GM03348 (cell line): ENCODE results near the gene CD5L.

Experiments used
- DNase-seq: peaks from one replicate; pipeline ENCODE4 v3.0.0; 2012; ENCODE audit warnings: low spot score

The CD5L gene

DNA sequence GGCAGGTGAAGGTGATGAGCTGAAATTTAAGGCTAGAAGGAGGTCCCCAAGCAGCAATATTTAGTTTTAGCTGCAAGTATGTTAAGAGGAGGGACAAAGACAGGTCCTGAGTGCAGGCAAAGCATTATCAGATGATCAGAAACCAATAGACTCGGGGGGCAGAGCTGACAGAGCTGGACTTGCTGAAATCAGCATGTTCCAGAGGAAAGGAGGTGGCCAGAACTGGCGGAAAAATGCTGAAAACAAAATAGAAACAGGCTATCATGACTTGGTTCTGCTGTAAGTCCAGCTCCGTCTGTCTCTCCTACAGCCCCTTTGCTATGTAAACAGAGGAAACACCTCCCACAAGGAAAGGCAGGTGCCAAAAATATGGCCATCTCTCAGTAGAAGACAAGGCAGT, at the start of gene CD5L:
CD5L (minus strand) TSS at position 101 of the 400 bp plus-strand sequence. CDS start 107 bp downstream, outside the sequence.
- no peak for DNase-seq

DNA sequence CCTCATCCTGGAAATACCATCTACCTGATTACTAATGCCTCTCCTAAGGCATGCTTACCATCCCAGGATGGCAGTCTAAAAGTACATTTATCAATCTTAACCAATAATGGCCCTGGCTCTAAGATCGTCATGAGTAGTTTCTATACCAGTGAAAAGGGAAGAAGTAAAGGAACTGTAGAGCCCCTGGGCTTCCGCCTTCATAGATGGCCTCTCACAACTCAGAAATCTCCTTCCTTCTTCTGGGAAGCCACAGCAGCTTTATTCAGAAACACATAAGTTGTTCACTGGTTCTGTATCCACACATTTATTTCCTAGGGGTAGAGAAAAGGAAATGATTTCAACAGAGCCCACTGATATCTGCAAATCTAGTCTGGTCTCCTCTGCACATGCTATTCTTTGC, 41.0 kb upstream of the CD5L start:
- no peak for DNase-seq

DNA sequence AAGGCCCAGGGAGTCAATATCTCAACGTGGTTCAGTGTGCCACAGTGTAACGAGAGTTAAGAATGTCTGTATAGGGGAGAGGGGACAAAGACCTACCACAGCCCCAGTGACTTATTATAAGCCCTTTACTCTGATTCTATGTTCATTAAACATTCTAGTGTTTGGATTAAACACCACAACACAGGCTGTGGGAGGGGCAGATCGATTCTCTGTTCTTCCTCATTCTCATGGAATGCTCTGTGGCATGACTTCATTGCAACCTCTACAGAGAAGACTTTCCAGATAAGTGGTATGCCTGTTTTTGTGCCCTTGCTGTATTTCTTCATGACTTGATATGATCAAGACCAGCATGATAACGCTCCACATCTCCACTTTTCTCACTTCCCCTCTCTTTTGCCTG, 39.0 kb upstream of the CD5L start:
- DNase-seq, result no peak

DNA sequence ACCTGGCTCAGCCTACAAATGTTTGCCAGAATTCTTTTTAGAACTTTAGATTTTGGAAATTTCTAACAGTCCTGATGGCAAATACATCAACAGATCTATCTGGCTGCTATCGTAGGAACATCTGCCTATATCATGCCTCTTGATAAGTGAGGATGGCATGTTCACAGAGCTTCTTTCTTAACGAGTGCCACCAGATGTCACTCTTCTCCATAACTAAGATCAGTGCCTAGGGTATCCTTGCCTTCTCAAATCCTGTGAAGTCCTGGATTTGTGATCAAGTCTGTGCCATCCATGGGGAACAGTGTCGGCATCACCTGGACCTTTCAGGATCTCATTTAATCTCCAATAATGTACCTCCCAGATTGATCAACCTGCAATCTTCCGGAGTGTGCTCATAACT, 36.5 kb upstream of the CD5L start:
- peak; percentile 34 for DNase-seq

DNA sequence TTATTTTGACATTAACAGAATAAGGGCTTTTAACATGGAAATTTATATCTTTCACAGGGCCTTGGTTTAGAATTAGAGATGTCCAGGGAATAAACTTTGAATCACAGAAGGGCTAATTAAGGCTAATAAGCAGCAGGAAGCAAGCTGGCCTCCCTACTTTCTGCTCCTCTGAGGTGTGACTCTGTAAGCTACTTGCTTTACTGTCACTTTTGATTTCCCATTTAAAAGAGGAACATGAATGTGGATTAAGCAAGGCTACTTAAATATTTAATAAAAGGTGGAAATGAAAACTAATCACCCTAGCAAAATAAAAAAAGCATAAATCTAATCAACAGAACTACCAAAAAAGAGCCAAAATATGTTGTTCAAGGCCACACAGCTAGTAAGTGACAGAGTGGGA, 28.9 kb upstream of the CD5L start:
- DNase-seq, result no peak

DNA sequence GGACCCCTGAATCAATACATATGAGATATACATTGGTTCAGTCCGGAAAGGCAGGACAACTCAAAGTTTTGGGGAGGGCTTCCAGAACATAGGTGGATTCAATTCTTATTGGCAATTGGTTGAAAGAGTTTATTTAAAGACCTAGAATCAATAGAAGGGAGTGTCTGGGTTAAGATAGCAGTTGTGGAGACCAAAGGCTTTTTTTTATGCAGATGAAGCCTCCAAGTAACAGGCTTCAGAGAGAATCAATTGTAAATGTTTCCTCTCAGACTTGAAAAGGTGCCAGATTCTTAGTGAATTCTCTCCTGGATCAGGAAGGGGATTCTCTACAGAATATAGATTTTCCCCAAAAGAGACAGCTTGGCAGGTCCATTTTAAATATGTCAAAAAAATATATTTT, 27.0 kb upstream of the CD5L start:
- no peak for DNase-seq

DNA sequence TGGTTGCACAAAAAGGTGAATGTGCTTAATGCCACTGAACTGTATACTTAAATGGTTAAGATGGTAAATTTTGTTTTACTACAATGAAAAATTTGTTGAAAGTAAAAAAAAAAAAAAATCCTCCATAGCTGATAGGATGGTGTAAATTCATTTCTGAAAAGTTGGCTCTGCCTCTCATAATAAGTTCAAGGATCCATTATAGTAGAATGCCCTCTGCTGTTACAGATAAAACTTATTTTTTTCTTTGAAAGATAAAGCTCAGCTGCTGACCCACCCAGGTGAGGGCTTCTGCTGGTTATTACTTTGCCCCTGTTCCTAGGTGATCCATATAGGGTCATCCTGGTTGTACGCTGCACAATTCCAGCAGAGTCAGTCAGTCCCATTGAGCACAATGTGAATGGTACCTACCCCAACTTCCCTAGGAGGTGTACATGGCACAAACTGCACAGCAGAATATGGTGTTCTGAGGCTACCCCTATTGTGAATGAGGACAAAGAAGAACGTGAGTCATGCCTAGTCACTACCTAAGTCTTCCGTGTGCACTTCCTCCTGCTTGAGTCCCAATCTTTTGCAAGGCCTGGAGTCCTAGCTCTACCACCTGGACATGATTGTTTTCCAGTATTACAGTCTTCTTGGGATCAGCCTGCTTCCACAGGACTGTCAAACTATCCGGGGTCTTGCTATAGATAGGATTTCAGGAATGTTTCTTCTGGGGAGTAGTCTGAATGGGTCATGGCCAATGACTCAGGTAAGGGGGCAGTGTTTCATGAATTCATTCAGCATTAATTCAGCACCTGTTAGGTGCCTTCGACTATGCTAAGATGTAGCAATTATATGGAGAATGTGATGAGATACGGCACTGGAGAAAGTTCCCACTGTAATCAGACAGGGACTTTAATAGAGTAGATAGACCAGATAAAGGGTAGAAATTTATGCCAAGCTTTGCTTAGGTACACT, 20.8 kb upstream of the CD5L start:
- no peak for DNase-seq

DNA sequence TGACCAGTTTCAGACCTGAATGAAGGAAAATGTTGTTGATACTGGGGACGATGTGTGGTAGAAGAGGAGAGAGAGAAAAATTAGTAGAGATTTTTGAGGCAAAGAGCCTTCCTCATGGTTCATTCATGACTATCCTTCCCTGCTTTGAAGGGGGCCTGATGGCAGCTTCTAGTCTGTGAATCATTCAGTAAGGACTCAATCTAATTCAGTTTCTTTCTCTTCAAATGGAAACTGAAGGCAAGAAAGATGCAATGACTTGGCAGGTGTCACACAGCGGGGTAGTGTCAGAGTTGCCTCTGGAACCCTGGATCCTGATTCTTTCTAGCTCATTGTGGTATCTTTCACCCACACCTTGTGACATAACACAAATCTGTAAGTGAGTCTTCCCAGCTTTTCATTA, 14.9 kb upstream of the CD5L start:
- no peak for DNase-seq

DNA sequence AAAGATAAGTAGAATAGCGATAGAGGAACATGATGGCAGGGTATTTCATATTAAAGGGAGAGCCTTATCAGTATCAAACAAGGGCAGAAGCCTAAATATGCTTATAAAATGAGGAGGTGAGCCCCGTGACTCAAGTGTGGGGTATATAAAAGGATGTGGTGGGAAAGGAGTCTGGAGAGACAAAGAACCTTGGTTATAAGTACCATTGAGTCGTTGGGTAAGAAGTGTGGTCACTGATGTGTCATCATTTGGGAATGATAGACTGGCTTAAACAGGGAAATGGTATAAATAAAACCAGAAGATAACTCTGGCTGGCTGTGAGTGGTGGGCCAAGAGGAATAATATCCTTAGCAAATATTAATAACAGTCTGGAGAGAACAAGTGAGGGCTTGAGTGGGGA, 10.9 kb upstream of the CD5L start:
- DNase-seq, result no peak

DNA sequence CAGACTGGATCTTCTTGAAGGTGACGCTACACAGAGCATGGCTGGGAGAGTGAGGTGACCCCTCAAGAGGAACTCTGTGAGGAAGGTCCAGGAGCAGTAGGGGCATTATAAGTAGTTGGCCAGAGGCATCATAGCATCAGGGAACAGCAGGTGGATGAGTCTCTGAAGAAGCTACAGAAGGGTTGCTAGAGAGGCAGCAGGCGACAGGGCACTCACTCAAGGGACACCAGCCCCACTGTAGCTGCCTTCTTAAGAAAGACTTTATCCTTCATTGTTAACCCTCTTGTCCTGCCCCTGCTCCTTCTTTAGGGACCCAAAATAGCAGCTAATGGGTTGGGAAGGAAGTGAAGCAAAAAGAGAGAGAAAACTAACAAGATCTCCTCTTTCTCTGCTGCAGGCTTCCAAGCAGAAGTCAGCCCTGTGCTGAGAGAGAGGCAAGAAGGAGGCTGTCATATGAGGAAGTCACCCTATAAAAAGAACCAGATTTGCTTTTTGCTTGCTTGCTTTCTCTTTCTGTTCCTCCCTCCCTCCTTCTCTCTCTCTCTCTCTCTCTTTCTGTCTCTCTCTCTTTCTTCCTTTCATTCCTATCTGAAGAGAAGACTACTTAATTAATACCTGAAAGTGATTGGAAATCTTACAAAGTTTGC, 7.7 kb upstream of the CD5L start:
- DNase-seq, result no peak

DNA sequence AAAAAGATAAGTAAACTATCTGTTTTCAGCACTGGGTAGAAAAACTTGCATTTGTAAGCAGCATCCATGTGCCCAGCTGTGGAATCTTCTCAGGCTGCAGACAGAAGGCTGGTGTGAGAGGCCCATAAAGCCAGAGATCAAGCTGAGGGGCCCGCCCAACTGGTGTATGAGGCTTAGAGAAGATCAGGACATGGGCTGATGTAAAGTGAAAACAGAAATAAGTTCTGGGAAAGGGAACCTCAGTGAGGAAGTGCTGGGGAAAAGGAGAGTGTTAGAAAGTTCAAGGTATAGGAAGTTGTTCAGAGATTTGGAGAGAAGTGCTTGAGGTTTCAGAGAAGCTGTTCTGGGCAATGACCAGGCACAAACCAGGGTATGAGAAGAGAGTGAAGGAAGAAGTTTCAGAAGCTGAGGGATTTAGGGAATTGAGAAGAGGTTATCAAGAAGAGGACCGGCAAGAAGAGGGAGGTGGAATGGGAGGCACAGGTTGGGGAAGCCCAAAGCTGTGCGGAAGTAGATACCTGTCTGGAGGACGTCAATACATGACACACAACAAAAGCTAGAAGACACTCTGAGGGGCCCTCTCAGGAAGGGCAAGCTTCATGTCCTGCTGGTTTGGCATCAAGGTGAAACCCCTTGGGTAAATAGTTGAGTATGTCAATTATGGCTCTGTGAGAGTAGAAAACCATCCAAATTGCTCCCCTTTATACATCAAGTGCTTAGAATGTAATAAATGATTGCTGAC, 2.7 kb upstream of the CD5L start:
- DNase-seq, result no peak

DNA sequence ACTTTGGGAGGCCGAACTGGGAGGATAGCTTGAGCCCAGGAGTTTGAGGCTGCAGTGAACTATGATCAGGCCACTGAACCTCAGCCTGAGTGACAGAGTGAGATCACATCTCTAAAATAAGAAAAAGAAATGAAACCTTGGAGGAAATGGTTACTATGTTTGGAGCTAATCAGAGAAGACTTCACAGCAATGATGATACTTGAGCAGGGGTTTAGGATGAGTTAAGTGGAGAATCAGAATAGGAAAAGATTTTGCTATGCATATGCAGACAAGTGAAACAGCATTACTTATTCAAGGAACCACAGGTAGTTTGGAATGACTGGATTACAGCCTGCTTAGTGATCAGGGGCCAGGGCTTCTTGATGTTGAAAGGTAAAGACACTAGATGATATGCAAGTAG, 1.3 kb upstream of the CD5L start:
- no peak for DNase-seq

DNA sequence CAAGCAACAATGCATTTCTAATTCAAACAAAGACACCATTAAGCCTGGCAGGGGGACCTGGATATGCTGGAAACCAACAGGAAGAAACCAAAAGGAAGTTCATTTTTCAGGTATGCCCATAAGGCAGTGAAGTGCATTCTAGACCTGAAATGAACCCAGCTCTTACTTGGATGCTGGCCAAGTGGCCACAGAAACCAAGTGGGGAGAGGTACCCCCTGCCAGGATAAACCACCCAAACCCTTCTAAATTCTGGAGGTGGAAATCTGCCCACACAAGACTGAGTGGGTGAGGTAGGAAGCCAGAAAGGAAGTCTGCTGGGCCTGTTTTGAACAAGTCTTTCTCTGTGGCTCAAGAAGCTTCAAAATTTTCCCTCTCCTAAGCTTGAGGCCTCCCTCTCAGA, 2.6 kb downstream of the CD5L start:
- no peak for DNase-seq

DNA sequence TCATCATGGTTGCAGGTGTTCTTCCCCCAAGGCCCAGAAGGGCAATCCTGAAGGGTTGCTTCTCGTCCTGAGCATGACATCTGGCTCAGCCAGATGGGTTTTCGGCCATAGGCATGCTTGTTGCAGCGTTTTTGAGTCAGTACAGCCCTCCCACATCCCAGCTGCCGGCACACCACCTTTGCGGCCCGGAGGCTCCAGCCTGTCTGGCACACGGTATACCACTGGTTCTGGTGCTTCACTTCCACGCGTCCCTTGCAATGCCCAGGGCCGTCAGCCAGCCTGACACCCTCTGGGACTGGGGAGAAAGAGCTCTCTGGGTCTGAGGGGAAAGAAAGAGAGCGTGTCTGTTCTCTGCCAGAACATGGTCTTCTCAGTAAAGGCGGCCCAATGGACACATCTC, 7.2 kb downstream of the CD5L start:
- no peak for DNase-seq

DNA sequence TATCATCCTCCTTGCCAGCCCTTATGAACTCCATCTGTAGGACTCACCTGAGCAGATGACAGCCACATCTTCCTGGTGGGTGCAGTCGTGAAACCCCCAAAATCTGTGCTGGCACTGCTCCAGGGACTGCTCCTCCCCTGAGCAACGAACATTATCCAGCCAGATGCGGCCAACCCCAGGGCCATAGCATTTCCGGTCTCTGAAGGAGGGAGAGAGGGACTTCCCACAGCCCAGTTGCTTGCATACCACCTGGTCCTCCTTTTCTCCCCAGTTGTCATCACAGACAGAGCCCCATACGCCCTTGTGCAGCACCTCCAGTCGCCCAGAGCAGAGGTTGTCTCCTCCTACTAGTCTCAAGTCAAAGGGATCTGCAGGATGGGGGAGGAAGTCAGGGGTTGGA, 8.5 kb downstream of the CD5L start:
- no peak for DNase-seq

DNA sequence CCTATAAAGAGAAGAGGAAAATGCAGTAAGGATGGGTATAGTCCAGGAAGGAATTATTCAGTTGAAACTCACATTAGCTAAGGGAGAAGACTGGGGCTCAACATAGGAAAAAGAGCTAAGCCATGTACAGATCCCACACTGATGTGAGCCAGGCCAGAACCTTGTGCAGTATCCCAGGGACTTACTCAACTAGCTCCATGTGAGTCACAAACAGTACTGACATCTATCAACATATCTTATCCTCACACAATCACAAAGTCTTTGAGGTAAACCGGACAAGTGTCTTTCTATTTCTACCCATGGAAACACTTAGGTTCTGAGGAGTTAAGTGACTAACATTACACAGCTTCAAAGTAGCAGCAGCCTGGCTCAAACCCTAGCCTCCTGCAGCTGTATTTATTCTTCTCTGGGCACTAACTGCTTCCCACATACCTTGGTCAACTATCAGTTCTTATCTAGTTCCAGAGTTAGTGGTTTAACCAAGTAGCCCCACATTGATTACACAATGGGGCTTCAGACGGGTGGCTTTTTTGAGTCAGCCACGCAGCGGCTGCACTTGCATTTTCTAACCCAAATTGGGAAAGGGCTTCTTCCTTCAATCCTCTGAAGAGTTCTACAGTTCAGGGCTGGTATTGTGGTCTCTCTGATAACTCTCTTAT, 9.5 kb downstream of the CD5L start:
- DNase-seq, result no peak

DNA sequence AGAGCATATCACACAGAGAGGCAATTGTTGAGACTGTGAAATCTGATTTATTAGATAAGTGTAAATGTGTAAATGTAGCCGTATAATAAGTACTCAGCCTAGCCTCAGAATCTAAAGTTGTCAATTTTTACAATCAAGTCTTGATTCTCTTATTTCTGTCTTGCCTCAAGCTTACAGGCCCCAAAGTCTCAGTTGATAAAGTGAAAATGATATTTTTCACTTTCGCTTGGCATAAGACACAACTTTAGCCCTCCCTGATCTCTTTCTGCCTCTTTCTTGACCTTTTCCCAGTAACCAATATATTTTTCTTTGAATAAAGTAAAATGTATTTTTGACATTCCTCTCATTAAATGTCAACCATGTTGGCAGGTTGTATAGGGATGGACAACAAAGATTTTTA, 10.7 kb downstream of the CD5L start:
- DNase-seq, result no peak

DNA sequence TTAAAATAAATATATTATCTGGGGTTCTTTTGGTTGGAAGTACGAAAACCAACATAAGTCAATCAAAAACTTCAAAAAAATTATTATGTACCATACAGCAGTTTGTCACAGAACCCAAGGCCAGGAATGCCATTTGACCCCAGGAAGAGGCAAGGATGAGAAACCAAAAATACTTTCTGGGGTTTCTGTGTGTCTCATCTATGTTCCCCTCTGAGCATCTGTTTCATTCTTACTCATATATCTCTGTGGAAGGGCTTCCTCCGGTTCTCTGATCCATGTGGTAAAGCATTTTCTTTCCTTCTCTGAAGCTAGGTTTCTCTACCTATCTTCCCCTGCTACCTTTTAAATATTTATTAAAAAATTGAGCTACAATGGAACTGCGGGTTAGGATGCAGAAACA, 11.9 kb downstream of the CD5L start:
- no peak for DNase-seq

DNA sequence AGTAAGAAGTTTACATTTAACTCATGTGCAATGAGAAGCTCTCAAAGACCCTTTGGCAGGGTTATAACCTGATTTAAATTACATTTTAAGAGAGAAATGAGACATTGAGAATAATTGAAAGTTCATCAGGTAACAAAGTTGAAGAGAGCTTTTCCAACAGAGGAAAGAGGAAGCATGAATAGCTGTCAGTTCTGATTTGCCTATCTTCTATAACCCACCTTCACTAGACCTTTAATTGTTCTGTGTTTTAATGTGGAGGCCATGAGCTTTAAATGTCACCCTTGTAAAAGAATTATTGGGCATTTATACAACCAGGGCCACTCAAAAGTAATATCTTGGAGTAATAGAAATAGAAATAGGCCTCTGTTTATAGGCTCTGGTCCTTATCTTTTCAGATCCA, 12.4 kb downstream of the CD5L start:
- DNase-seq, result no peak

DNA sequence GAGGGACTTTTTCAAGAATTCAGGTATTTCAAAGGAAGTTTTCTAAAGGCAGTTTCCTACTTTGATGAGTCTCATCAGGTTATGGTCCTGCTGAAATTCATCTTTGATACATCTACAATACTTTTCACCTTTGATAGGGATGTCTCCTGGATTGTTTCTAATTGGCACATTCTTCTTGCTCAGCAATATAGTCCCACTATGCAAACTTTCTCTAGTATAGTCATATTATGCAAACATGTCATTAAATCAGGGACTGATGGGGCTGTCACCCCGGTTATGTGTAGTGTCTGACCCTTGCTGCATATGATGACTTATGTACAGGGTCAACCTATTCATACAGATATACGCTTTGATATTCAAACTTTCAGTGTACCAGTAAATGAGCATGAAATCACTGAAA, 21.3 kb downstream of the CD5L start:
- DNase-seq, result no peak

DNA sequence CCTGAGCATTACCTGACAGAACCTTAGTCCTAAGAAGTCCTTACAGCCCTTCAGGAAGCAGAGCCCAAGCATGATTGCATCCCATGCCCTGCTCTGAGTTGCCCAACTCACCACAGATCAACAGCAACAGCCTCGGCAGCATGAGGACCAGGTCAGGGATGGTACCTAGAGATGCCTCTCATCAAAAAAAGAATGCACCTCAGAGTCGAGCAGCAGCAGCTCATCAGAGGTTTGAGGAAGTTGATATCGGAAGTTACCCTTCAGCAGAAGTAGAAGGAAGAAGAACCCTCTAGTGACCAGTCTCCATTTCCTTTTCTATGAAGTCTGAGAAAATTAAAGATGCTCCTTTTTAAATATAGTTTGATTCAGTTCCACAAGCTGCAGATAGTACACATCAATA, 21.7 kb downstream of the CD5L start, which contains the start of gene FCRL1:
FCRL1 (minus strand) TSS at position 225 of the 400 bp plus-strand sequence; CDS start at position 142, 83 bp downstream.
- no peak for DNase-seq

DNA sequence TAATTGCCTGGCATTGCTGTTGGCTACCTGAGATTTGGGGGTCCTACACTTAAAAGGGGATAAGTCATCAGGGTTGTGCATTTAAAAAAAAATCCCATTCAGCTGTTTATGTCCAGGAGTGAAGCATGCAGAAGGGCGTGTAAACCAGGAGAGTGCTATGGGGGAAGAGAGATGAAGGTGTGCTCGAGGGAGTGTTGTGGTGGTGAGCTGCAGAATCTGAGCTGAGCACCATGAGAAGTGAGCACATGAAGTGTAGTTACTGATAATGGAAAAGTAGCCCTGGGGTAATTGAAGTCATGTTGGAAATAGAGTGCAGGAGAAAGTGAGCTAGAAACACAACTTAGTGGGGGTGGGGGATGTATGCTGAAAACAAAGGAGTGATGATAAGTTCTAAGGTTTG, 22.4 kb downstream of the CD5L start:
- DNase-seq, result no peak
